Naive thymus-derived CD8-positive, alpha-beta T cell (primary cell): ENCODE data around the gene CCSER1. TPM values are rescaled to one million over a fixed set of nuclear protein-coding genes. Genes with fewer than 3 reads are reported as not detected.

ENCODE experiments used
- ATAC-seq, 2 donors: fragments of 150-1000 bp; cut with Tn5 transposase in 1 of 2; sonication (Bioruptor Pico), chemical (Tn5 transposase) in 1 of 2; 1 replicate in 1 of 2; 2 replicates in 1 of 2; pipeline ENCODE4 v1.10.0; 2021; ENCODE audit warnings: mild to moderate bottlenecking in 2 of 2, moderate library complexity in 2 of 2
- POLR2A ChIA-PET: fragments of 350-600 bp; sonication (Branson Sonifier 250); formaldehyde crosslinking; loops from one replicate; lab custom pipeline; 2021; ENCODE audit warnings: antibody characterized with exemption; lab: Charles Lee
- DNase-seq, 10 donors: peaks; one replicate each; pipeline versions ENCODE4 v3.0.0 to v3.0.0-alpha.2; 2020 to 2022
- H3K27ac Mint-ChIP-seq, 10 donors: one replicate each; pipeline ENCODE4 v1.8.0; 2020 to 2022; ENCODE audit warnings: mild to moderate bottlenecking in 10 of 10, mixed read lengths in 10 of 10, moderate library complexity in 4 of 10, inconsistent platforms in 1 of 10
- H3K27me3 Mint-ChIP-seq, 5 donors: one replicate each; pipeline ENCODE4 v1.8.0; 2021 to 2022; ENCODE audit warnings: mixed read lengths in 5 of 5
- H3K36me3 Mint-ChIP-seq, 3 donors: one replicate each; pipeline ENCODE4 v1.8.0; 2020 to 2022; ENCODE audit warnings: mixed read lengths in 3 of 3, mild to moderate bottlenecking in 2 of 3, inconsistent platforms in 1 of 3
- H3K4me1 Mint-ChIP-seq, 4 donors: one replicate each; pipeline ENCODE4 v1.8.0; 2021 to 2022; ENCODE audit warnings: mixed read lengths in 4 of 4
- H3K4me3 Mint-ChIP-seq, 10 donors: one replicate each; pipeline ENCODE4 v1.8.0; 2020 to 2022; ENCODE audit warnings: mild to moderate bottlenecking in 10 of 10, mixed read lengths in 10 of 10, moderate library complexity in 6 of 10, inconsistent platforms in 1 of 10
- H3K9me3 Mint-ChIP-seq, 9 donors: one replicate each; pipeline ENCODE4 v1.8.0; 2020 to 2022; ENCODE audit warnings: mixed read lengths in 9 of 9, mild to moderate bottlenecking in 3 of 9, inconsistent platforms in 1 of 9, moderate library complexity in 1 of 9
- polyA plus RNA-seq, 3 donors: library from polyadenylated mRNA; unstranded; fragments of 300-500 nt; fragmentation: Illumina TruSeq; gene quantifications; one replicate each; pipeline ENCODE4 v1.2.3, GENCODE V29; 2021
- total RNA-seq, 8 experiments: library from RNA in 2 of 8; stranded (reverse) in 2 of 8; gene quantifications; one replicate each; pipeline ENCODE4 v1.2.3 and lab custom pipeline; 2021 to 2026

Gene CCSER1
- total and polyA plus RNA-seq, 5 experiments from 2014 or later: 0.19 to 0.47 TPM; not detected in 3

DNA sequence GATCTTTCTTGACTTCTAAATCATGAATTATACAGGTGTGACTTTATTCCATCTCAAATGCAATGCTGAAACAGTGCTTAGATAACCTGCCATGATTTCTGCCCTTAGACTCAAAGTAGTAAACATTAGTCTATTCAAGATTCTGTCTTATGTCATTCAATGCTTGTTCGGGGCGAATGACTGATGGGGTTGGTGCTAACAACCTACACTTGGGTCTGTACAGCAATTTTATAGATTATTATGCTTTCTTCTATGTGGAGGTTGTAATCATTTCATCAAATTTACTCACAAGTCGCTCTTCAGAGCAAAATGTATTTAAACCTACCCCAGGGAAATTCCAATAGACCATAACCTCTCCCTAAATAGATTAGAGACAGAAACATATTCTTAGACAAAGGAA lies 1155.0 kb downstream of the CCSER1 start:
- ATAC-seq (no peak), DNase-seq (no peak)
- Mint-ChIP-seq H3K27me3 (no peaks in the 10 kb centered on the region), H3K4me3 (no peak overlapping the region), H3K4me1 (no peaks in the 10 kb centered on the region), H3K36me3 (no peaks in the 10 kb centered on the region), H3K9me3 (peaks cover 0 to 26% (median 6%) of the 10 kb centered on the region in 9 donors), H3K27ac (no peak overlapping the region)
- POLR2A ChIA-PET: no interaction called here

DNA sequence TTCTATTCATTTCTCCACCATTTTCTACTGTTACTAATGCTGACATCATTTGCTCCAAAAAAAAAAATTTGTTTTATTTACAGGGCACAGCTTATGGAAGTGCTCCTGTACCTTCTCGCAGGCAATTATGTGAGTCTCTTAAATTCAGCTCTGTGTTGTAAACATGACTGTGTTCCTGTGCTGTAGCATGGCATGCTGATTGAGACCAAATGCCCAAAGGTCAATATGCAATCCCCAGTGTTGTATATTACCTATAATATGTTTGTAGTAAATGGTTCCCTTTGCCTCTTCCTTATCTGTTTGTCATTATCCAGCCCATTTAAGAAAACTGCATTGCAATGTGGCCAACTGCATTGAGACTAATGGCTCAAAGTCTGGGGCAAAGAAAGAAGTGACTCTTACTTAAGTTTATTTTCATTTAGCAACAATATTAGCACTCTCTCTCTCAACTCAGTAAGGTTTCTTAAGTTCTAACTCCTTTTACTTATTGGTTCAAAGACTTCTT lies 1156.6 kb downstream of the CCSER1 start:
- H3K4me1 Mint-ChIP-seq: no peaks in the 10 kb centered on the region
- no peak overlapping the region for H3K27ac Mint-ChIP-seq
- no peaks in the 10 kb centered on the region for H3K27me3 Mint-ChIP-seq
- H3K36me3 Mint-ChIP-seq: no peaks in the 10 kb centered on the region
- peaks cover 0 to 28% (median 8%) of the 10 kb centered on the region in 9 donors for H3K9me3 Mint-ChIP-seq
- POLR2A ChIA-PET: no interaction called here
- H3K4me3 Mint-ChIP-seq: no peak overlapping the region
- DNase-seq: no peak
- ATAC-seq: no peak

DNA sequence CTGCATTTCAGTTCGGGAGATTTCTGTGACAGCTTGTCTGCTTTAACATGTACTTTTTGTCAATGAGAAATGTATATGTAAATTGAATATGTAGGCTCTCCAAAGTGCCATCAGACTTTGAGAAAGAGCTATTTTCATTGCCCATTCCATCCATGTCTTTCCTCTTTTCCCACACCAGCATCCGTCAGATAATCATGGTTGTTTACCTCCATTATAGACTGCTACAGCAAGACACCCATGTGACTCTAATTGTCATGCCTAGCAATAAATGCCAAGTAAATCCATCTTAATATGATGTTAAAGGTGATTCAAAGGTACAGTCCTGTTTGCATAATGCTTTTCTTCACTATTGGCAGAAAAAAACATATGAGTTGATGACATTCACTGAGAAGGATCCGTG lies 1157.3 kb downstream of the CCSER1 start:
- DNase-seq (no peak), ATAC-seq (no peak)
- no peaks in the 10 kb centered on the region for H3K36me3 Mint-ChIP-seq
- no peak overlapping the region for H3K4me3 Mint-ChIP-seq
- no peak overlapping the region for H3K27ac Mint-ChIP-seq
- no peaks in the 10 kb centered on the region for H3K27me3 Mint-ChIP-seq
- POLR2A ChIA-PET: no interaction called here
- H3K9me3 Mint-ChIP-seq: peaks cover 0 to 28% (median 10%) of the 10 kb centered on the region in 9 donors
- no peaks in the 10 kb centered on the region for H3K4me1 Mint-ChIP-seq

DNA sequence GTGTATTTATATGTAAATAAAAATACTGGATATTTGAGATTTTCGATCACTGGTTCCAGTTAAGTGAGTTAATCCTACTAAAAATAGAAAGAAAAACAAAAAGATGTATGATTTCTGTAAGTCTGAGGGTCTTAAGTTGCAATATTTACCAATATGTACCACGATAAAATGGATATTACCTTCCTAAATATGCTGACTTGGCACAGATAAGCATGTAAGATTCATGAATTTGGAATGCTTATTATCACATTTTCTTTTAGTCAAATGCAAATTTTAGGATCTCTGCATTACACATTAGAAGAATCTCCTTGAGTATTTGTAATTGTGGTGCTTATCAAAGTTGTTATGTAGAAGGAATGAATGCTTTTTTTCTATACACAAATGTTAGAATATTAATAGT lies 1158.3 kb downstream of the CCSER1 start:
- ATAC-seq (no peak), DNase-seq (no peak)
- POLR2A ChIA-PET: no interaction called here
- Mint-ChIP-seq H3K4me3 (no peak overlapping the region), H3K27ac (no peak overlapping the region), H3K9me3 (peaks cover 0 to 31% (median 11%) of the 10 kb centered on the region in 9 donors), H3K4me1 (no peaks in the 10 kb centered on the region), H3K27me3 (no peaks in the 10 kb centered on the region), H3K36me3 (no peaks in the 10 kb centered on the region)

DNA sequence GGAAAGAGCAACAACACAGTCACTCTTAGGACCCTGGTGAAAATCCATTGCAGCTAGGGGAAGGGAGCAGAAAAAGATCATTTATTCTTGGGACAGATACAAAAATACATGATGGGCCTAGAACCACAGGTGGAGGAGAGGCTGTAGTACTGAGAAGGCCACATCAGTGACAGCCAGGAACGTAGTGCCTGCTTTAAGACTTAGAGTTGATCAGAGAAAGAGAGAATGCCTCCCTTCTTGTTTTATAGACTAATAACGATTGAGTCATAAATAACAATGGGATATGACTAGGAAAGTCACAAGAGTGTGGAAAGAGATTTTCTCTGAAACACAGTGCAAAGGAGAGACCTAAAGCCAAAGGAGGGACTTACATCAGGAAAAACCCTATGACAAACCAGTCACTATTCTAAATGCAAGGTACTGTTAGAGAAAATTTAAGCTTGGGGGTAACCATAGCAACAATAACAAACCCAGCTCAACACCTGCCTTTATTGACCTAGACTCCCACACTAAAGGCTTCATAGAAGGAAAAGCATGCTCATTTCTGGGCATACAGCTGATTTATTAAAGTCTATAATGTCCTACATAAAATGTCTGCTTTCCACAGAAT lies 1161.6 kb downstream of the CCSER1 start:
- no peak for ATAC-seq

DNA sequence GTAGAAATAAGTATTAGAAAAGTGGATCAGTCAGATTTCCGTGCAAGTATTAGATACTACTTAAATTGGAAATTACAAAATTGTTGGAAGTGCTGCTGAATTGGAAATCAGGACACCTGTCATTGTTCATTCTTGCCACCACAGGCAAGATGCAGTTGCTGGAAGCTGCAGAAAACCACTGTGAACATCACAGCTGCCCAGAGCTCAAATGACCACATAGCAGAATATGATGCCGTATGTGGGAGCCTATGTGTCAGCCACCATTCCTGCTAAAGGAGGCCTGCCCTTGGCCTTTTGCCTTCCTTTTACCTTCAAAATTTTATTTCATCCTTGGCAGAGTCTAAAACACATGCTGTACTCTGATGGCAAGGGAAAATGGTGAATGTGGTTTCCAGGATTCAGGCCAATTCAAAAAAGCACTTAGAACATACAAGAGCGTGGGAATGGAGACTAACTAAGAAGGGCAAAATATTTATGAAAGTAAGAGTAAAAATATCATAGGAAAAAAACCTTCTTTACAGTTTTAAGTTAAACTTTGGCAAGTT lies 1171.0 kb downstream of the CCSER1 start:
- Mint-ChIP-seq H3K4me3 (no peak overlapping the region), H3K27me3 (no peaks in the 10 kb centered on the region), H3K27ac (no peak overlapping the region), H3K9me3 (peaks cover 1 to 23% (median 9%) of the 10 kb centered on the region in 9 donors), H3K36me3 (no peaks in the 10 kb centered on the region), H3K4me1 (no peaks in the 10 kb centered on the region)
- DNase-seq: no peak
- ATAC-seq: no peak
- POLR2A ChIA-PET: no interaction called here

More for the DNA sequence above, 1161.6 kb downstream of the CCSER1 start:
- no peak overlapping the region for H3K27ac Mint-ChIP-seq
- H3K27me3 Mint-ChIP-seq: no peaks in the 10 kb centered on the region
- H3K4me3 Mint-ChIP-seq: no peak overlapping the region
- no peaks in the 10 kb centered on the region for H3K36me3 Mint-ChIP-seq
- H3K9me3 Mint-ChIP-seq: peaks cover 0 to 31% (median 11%) of the 10 kb centered on the region in 9 donors
- no peaks in the 10 kb centered on the region for H3K4me1 Mint-ChIP-seq
- no peak for DNase-seq
- POLR2A ChIA-PET: no interaction called here

DNA sequence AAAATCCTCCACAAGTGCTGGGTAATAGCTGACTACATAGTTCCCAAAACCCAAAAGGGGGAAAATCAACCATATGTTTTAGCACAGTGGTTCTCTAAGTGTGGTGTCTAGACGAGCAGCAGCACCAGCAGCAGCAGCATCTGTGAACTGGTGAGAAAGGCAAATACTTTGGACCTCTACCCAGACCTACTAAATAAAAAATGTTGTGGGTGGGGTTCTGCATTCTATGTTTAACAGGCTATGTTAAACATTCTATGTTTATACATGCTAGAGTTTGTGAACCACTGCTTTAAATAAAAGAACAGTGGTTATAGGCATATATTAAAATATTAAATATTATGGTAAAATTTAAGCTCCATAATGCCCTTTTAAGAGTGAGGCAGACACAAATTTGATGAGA lies 1171.6 kb downstream of the CCSER1 start:
- Mint-ChIP-seq H3K36me3 (no peaks in the 10 kb centered on the region), H3K4me3 (no peak overlapping the region), H3K9me3 (peaks cover 1 to 23% (median 9%) of the 10 kb centered on the region in 9 donors), H3K4me1 (no peaks in the 10 kb centered on the region), H3K27ac (no peak overlapping the region), H3K27me3 (no peaks in the 10 kb centered on the region)
- POLR2A ChIA-PET: no interaction called here
- DNase-seq: no peak
- ATAC-seq: no peak

DNA sequence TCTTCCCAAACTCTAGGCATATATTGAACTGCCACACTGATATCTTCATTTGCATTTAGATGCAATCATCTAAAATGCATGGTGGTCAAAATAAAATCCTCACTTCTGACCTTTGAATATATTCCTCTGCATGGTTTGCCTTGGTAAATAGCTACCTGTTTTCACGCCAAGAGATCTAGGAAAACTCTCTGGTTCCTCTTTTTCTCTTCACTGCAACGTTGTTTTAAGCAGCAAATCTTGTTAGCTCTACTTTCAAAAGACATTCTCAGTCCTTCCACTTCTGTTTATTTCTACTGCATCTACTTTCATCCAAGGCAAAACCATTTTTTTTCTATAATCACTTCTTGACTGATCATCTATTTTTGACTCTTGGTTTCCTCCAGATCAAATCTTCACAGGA lies 1174.9 kb downstream of the CCSER1 start:
- Mint-ChIP-seq H3K4me1 (no peaks in the 10 kb centered on the region), H3K36me3 (no peaks in the 10 kb centered on the region), H3K27ac (no peak overlapping the region), H3K9me3 (peaks cover 0 to 27% (median 4%) of the 10 kb centered on the region in 9 donors), H3K4me3 (no peak overlapping the region), H3K27me3 (no peaks in the 10 kb centered on the region)
- DNase-seq (no peak), ATAC-seq (no peak)
- POLR2A ChIA-PET: no interaction called here

DNA sequence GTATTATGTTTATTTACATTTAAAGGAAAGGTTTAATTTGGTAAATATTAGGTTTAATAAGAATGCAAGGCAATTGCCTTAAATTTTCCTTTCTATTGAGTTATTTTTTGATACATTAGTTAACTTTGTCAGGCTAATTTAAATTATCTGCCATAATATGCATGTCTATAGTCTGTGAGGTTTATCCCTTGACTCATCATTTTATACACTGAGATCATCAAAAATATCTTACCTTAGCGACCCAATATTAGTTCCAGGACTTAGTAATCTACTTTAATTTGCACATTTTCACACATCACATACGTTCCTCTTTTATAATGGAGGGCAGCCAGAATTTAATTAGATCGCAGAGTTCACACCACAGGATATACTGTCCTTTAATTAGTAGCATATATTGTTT lies 1177.1 kb downstream of the CCSER1 start:
- Mint-ChIP-seq H3K4me3 (no peak overlapping the region), H3K36me3 (no peaks in the 10 kb centered on the region), H3K4me1 (no peaks in the 10 kb centered on the region), H3K9me3 (peaks cover 0 to 18% (median 3%) of the 10 kb centered on the region in 9 donors), H3K27ac (no peak overlapping the region), H3K27me3 (no peaks in the 10 kb centered on the region)
- POLR2A ChIA-PET: no interaction called here
- ATAC-seq (no peak), DNase-seq (no peak)

DNA sequence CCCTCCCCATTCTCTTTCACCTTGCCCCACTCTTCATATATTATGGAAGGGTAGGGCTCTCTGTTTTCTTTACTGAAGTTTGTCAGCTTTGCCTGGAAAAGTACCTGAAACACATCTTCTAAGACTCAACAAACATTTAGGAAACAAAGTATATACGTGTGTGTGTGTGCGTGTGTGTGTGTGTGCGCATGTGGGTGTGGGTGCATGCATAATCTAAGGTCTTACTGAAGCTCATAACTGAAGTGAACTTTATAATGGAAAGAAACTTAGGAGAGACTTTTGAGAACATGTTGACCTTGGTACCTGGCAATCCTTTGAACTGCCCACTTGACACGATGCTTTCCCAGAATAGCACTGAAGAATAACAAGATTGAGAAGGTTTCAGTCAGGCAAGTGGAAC lies 1190.2 kb downstream of the CCSER1 start:
- peaks cover 0 to 36% (median 6%) of the 10 kb centered on the region in 9 donors for H3K9me3 Mint-ChIP-seq
- ATAC-seq (no peak), DNase-seq (no peak)
- POLR2A ChIA-PET: no interaction called here
- H3K36me3 Mint-ChIP-seq: no peaks in the 10 kb centered on the region
- H3K4me3 Mint-ChIP-seq: no peak overlapping the region
- no peak overlapping the region for H3K27ac Mint-ChIP-seq
- no peaks in the 10 kb centered on the region for H3K4me1 Mint-ChIP-seq
- H3K27me3 Mint-ChIP-seq: no peaks in the 10 kb centered on the region

DNA sequence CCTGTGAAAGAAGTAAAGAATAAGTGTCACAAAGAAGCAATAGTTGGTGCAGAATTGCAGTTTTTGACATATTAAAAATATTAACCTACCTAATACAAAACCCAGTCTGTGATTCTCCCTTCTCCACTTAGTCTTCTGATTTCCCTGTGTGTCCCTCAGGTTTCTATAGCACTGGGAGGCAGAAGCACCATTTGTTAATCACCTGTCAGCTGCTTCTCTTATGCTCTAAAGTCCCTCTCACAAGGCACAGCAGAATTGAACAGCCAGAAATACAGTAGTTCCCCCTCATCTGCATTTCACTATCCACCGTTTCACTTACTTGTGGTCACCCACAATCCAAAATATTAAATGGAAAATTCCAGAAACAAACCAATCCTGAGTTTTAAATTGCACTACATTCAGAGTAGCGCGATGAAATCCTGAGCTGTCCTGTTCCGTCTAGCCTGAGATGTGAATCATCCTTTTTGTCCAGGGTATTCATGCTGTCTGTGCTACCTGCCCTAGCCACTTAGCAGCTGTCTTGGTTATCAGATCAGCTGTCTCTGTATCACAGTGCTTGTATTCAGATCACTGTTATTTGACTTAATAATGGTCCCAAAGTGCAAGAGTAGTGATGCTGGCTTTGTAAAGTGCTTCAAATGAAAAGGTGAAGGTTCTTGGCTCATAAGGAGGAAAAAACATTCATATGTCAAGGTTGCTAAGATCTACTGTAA lies 1192.5 kb downstream of the CCSER1 start:
- H3K9me3 Mint-ChIP-seq: peaks cover 0 to 24% (median 7%) of the 10 kb centered on the region in 9 donors
- no peaks in the 10 kb centered on the region for H3K27me3 Mint-ChIP-seq
- ATAC-seq: no peak

DNA sequence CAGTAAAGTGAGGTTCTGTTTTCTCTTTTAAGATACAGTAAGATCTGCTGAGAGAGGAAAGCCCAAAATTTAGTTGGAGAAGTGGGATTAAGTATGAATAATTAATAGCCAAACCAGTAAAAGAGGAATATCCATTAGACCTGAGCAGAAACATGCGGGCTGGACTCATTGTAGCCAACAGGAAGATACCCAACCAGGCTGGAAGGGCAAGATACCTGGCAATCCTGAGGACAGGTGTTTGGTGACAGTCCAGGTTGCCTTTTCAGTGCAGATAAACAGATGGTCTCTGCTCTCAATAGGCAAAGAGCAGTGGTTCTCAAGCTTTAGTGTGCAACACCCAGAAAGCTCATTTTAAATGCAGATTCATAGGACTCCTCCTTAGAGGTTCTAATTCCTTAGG lies 1195.8 kb downstream of the CCSER1 start:
- H3K27me3 Mint-ChIP-seq: no peaks in the 10 kb centered on the region
- H3K4me3 Mint-ChIP-seq: no peak overlapping the region
- peaks cover 0 to 8% (median 0%) of the 10 kb centered on the region in 3 donors for H3K36me3 Mint-ChIP-seq
- POLR2A ChIA-PET: no interaction called here
- no peak overlapping the region for H3K27ac Mint-ChIP-seq
- no peak for DNase-seq
- ATAC-seq: no peak
- H3K4me1 Mint-ChIP-seq: no peaks in the 10 kb centered on the region
- H3K9me3 Mint-ChIP-seq: peaks cover 8 to 29% (median 19%) of the 10 kb centered on the region in 9 donors

More for the DNA sequence above, 1192.5 kb downstream of the CCSER1 start:
- Mint-ChIP-seq H3K36me3 (no peaks in the 10 kb centered on the region), H3K4me1 (no peaks in the 10 kb centered on the region), H3K27ac (no peak overlapping the region), H3K4me3 (no peak overlapping the region)
- POLR2A ChIA-PET: no interaction called here
- DNase-seq: no peak

DNA sequence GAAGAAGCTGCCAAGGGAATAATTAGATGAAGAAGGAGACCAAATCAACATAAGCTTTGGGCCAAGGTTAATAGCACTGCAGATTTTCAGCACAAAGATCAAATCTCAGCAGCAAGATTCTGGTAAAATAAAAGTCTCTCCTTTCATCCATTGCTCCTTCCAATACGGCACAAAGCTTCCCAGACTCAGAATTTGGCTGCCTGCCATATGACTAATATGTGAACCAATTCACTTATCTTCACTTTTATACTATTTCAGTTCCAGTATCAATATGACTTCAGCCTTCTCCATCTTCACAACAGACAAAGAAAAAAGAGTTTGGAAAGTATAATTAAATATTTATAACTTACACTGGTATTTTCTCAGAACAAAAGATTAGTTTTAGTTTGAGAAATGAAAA lies 1198.3 kb downstream of the CCSER1 start:
- POLR2A ChIA-PET: no interaction called here
- no peak overlapping the region for H3K4me3 Mint-ChIP-seq
- DNase-seq (no peak), ATAC-seq (no peak)
- no peaks in the 10 kb centered on the region for H3K27me3 Mint-ChIP-seq
- no peaks in the 10 kb centered on the region for H3K4me1 Mint-ChIP-seq
- peaks cover 0 to 8% (median 0%) of the 10 kb centered on the region in 3 donors for H3K36me3 Mint-ChIP-seq
- peaks cover 13 to 41% (median 22%) of the 10 kb centered on the region in 9 donors for H3K9me3 Mint-ChIP-seq
- no peak overlapping the region for H3K27ac Mint-ChIP-seq
